SK-N-SH treated with all-trans-retinoic acid at 6 μM for 48 hours (cell line): ENCODE results near the gene IQCH.

ENCODE experiments used
- ATAC-seq: fragments of 200-7000 bp; cut with Tn5 transposase; 3 replicates; pipeline ENCODE4 v1.9.1; 2020; ENCODE audit warnings: mild to moderate bottlenecking, moderate library complexity
- ARNTL ChIP-seq: fragments of 450-650 bp; formaldehyde crosslinking; IDR thresholded peaks from 2 replicates; pipeline ENCODE4 v1.5.0; 2020; ENCODE audit warnings: low read depth, mild to moderate bottlenecking, moderate library complexity, borderline replicate concordance
- BACH2 ChIP-seq: fragments of 250-450 bp; sonication (Bioruptor Pico); IDR thresholded peaks from 2 replicates; pipeline ENCODE4 v1.9.0; 2021; ENCODE audit warnings: mild to moderate bottlenecking, borderline replicate concordance
- CREB5 ChIP-seq: fragments of 250-450 bp; sonication (Bioruptor Pico); IDR thresholded peaks from 2 replicates; pipeline ENCODE4 v1.5.1; 2020; ENCODE audit warnings: low read depth, mild to moderate bottlenecking, moderate library complexity
- CSDC2 ChIP-seq: fragments of 250-450 bp; sonication (Bioruptor Pico); IDR thresholded peaks from 2 replicates; pipeline ENCODE4 v1.5.0; 2020; ENCODE audit warnings: mild to moderate bottlenecking, moderate library complexity
- ESRRG ChIP-seq: fragments of 250-450 bp; sonication (Bioruptor Pico); IDR thresholded peaks from 2 replicates; pipeline ENCODE4 v1.6.1; 2021; ENCODE audit warnings: mild to moderate bottlenecking
- GLIS3 ChIP-seq: fragments of 250-450 bp; sonication (Bioruptor Pico); IDR thresholded peaks from 2 replicates; pipeline ENCODE4 v1.5.0; 2020; ENCODE audit warnings: mild to moderate bottlenecking, moderate library complexity
- ISL1 ChIP-seq: fragments of 250-450 bp; sonication (Bioruptor Pico); IDR thresholded peaks from 2 replicates; pipeline ENCODE4 v2.1.2; 2022; ENCODE audit warnings: mild to moderate bottlenecking, moderate library complexity
- OSR1 ChIP-seq: fragments of 250-450 bp; sonication (Bioruptor Pico); IDR thresholded peaks from 2 replicates; pipeline ENCODE4 v1.8.0; 2022; ENCODE audit warnings: moderate library complexity, mild to moderate bottlenecking, inconsistent platforms
- PPARA ChIP-seq: fragments of 250-450 bp; sonication (Bioruptor Pico); IDR thresholded peaks from 2 replicates; pipeline ENCODE4 v1.5.0; 2020; ENCODE audit warnings: mild to moderate bottlenecking, borderline replicate concordance
- RARB ChIP-seq: fragments of 250-450 bp; sonication (Bioruptor Pico); IDR thresholded peaks from 2 replicates; pipeline ENCODE4 v1.8.0; 2021; ENCODE audit warnings: mild to moderate bottlenecking, moderate library complexity
- SNAI2 ChIP-seq: fragments of 250-450 bp; sonication (Bioruptor Pico); IDR thresholded peaks from 2 replicates; pipeline ENCODE4 v1.5.0; 2020; ENCODE audit warnings: mild to moderate bottlenecking, moderate library complexity
- TCF4 ChIP-seq: fragments of 250-450 bp; sonication (Bioruptor Pico); IDR thresholded peaks from 2 replicates; pipeline ENCODE4 v1.8.0; 2021; ENCODE audit warnings: mild to moderate bottlenecking, moderate library complexity, borderline replicate concordance
- TOX ChIP-seq: fragments of 250-450 bp; sonication (Bioruptor Pico); IDR thresholded peaks from 2 replicates; pipeline ENCODE4 v1.8.0; 2021; ENCODE audit warnings: mild to moderate bottlenecking, moderate library complexity, borderline replicate concordance
- TSHZ2 ChIP-seq: fragments of 250-450 bp; sonication (Bioruptor Pico); IDR thresholded peaks from 2 replicates; pipeline ENCODE4 v1.5.0; 2020; ENCODE audit warnings: mild to moderate bottlenecking, moderate library complexity
- ZC3H10 ChIP-seq: fragments of 250-450 bp; sonication (Bioruptor Pico); IDR thresholded peaks from 2 replicates; pipeline ENCODE4 v1.5.1; 2021; ENCODE audit warnings: mild to moderate bottlenecking, moderate library complexity
- ZFP3 ChIP-seq: fragments of 250-450 bp; sonication (Bioruptor Pico); IDR thresholded peaks from 2 replicates; pipeline ENCODE4 v1.5.0; 2020; ENCODE audit warnings: mild to moderate bottlenecking, moderate library complexity
- ZFP30 ChIP-seq: fragments of 450-650 bp; formaldehyde crosslinking; IDR thresholded peaks from 2 replicates; pipeline ENCODE4 v1.5.0; 2022; ENCODE audit warnings: mild to moderate bottlenecking, moderate library complexity
- ZNF565 ChIP-seq: fragments of 450-650 bp; formaldehyde crosslinking; conservative IDR thresholded peaks from 2 replicates; pipeline ENCODE4 v1.5.0; 2020; ENCODE audit warnings: low read depth, mild to moderate bottlenecking, moderate library complexity
- ZNF70 ChIP-seq: fragments of 450-650 bp; formaldehyde crosslinking; IDR thresholded peaks from 2 replicates; pipeline ENCODE4 v1.5.0; 2020; ENCODE audit warnings: mild to moderate bottlenecking, moderate library complexity
- ZNF8 ChIP-seq: fragments of 450-650 bp; formaldehyde crosslinking; IDR thresholded peaks from 2 replicates; pipeline ENCODE4 v1.5.0; 2020; ENCODE audit warnings: mild to moderate bottlenecking, moderate library complexity
- TF ChIP-seq, protein P1 (sequence below): fragments of 250-450 bp; sonication (Bioruptor Pico); IDR thresholded peaks from 2 replicates; pipeline ENCODE4 v1.8.0; 2021; ENCODE audit warnings: low read depth, mild to moderate bottlenecking, moderate library complexity, borderline replicate concordance
- TF ChIP-seq, protein P2 (sequence below): fragments of 250-450 bp; sonication (Bioruptor Pico); IDR thresholded peaks from 2 replicates; pipeline ENCODE4 v1.5.1; 2021; ENCODE audit warnings: mild to moderate bottlenecking, moderate library complexity

Gene IQCH

DNA sequence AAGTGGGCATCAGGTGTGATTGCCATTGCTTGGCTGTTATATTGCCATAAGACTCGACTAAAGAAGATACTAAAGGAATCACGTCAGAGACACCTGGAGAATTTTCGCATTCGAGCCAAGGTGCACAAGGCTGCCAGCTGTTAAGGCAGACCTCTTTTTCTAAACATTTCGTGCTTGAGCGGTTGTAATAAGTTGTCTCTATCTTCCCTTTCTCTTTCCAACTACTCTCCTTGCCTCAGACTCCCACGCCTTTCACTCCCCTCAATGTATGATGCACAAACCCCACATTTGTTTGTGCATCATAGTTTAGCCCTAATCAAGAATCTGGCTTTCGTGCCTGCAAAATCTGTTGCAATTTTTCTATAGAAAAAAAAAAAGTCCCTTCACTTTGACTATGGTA, 118.0 kb downstream of the IQCH start:
- ATAC-seq = no peak
- TF ChIP-seq ISL1 (CRISPR knock-in tag) (no peak), ESRRG (CRISPR knock-in tag) (no peak), CSDC2 (CRISPR knock-in tag) (no peak), TOX (CRISPR knock-in tag) (no peak), TCF4 (CRISPR knock-in tag) (no peak), BACH2 (CRISPR knock-in tag) (no peak), ZNF70 (CRISPR knock-in tag) (no peak), PPARA (CRISPR knock-in tag) (no peak), ARNTL (no peak), ZNF8 (CRISPR knock-in tag) (no peak), OSR1 (CRISPR knock-in tag) (no peak), GLIS3 (no peak), ZNF565 (CRISPR knock-in tag) (no peak), ZFP30 (CRISPR knock-in tag) (no peak), ZFP3 (CRISPR knock-in tag) (no peak)
- TF ChIP-seq, protein P1, sequence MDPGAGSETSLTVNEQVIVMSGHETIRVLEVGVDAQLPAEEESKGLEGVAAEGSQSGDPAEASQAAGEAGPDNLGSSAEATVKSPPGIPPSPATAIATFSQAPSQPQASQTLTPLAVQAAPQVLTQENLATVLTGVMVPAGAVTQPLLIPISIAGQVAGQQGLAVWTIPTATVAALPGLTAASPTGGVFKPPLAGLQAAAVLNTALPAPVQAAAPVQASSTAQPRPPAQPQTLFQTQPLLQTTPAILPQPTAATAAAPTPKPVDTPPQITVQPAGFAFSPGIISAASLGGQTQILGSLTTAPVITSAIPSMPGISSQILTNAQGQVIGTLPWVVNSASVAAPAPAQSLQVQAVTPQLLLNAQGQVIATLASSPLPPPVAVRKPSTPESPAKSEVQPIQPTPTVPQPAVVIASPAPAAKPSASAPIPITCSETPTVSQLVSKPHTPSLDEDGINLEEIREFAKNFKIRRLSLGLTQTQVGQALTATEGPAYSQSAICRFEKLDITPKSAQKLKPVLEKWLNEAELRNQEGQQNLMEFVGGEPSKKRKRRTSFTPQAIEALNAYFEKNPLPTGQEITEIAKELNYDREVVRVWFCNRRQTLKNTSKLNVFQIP = no peak
- TF ChIP-seq, protein P2, sequence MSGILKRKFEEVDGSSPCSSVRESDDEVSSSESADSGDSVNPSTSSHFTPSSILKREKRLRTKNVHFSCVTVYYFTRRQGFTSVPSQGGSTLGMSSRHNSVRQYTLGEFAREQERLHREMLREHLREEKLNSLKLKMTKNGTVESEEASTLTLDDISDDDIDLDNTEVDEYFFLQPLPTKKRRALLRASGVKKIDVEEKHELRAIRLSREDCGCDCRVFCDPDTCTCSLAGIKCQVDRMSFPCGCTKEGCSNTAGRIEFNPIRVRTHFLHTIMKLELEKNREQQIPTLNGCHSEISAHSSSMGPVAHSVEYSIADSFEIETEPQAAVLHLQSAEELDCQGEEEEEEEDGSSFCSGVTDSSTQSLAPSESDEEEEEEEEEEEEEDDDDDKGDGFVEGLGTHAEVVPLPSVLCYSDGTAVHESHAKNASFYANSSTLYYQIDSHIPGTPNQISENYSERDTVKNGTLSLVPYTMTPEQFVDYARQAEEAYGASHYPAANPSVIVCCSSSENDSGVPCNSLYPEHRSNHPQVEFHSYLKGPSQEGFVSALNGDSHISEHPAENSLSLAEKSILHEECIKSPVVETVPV (CRISPR knock-in tag) = no peak

- ATAC-seq = no peak
- TF ChIP-seq ISL1 (CRISPR knock-in tag) (no peak), ZNF8 (CRISPR knock-in tag) (no peak), ZNF565 (CRISPR knock-in tag) (no peak), CSDC2 (CRISPR knock-in tag) (no peak), ZC3H10 (CRISPR knock-in tag) (no peak), TSHZ2 (CRISPR knock-in tag) (no peak)
- TF ChIP-seq, protein P1 = no peak
- TF ChIP-seq, protein P2 (CRISPR knock-in tag) = 0 out of 2 replicates have a peak, but pooled peaks have one; percentile 21
Observed at GRCh38 chr15:67372986-67373675, 118.5 kb downstream of the IQCH start.

GRCh38 chr15:67373971-67374370, 119.4 kb downstream of the IQCH start:
- no peak for ATAC-seq
- TF ChIP-seq ZFP30 (CRISPR knock-in tag) (no peak), ZNF565 (CRISPR knock-in tag) (no peak), ZFP3 (CRISPR knock-in tag) (no peak), ZNF8 (CRISPR knock-in tag) (no peak), CREB5 (CRISPR knock-in tag) (no peak), RARB (CRISPR knock-in tag) (no peak), ARNTL (no peak), ZNF70 (CRISPR knock-in tag) (no peak), BACH2 (CRISPR knock-in tag) (no peak), PPARA (CRISPR knock-in tag) (no peak), OSR1 (CRISPR knock-in tag) (no peak), SNAI2 (CRISPR knock-in tag) (no peak)
- TF ChIP-seq, protein P2 (CRISPR knock-in tag) = no peak
- TF ChIP-seq, protein P1 = no peak
